GM12878 (cell line): ENCODE results near the gene THOC6. TPM values are rescaled to one million over a fixed set of nuclear protein-coding genes. Genes with fewer than 3 reads are reported as not detected.

Experiments
- CEBPZ ChIP-seq: fragments of 150-350 bp; IDR thresholded peaks from 2 replicates; pipeline ENCODE4 v1.6.1; 2016; ENCODE audit warnings: low read depth, low read length
- CTCF ChIP-seq, 3 experiments: IDR thresholded peaks in 2 of 3; conservative IDR thresholded peaks in 1 of 3; 2 replicates each; pipeline ENCODE4 v1.5.1; 2011; ENCODE audit warnings: low read depth in 3 of 3, low read length in 3 of 3, mild to moderate bottlenecking in 3 of 3, control low read depth in 2 of 3, moderate library complexity in 2 of 3, inconsistent platforms in 1 of 3, mixed read lengths in 1 of 3; ENCODE audit not compliant: control insufficient read depth in 2 of 3, insufficient read depth in 1 of 3; ENCODE audit errors: extremely low read depth in 1 of 3
- FOXM1 ChIP-seq: IDR thresholded peaks from 2 replicates; pipeline ENCODE4 v1.6.1; 2012; ENCODE audit warnings: low read depth, mild to moderate bottlenecking, inconsistent platforms, low read length, moderate library complexity
- GABPA ChIP-seq: IDR thresholded peaks from 2 replicates; pipeline ENCODE4 v1.6.1; 2014; ENCODE audit warnings: antibody characterized with exemption, low read depth, mild to moderate bottlenecking, inconsistent platforms
- JUND ChIP-seq: IDR thresholded peaks from 2 replicates; pipeline ENCODE4 v1.6.1; 2012; ENCODE audit warnings: low read depth, mild to moderate bottlenecking, low read length, improper control_type of control experiment, moderate library complexity
- MEF2B ChIP-seq: fragments of 450-650 bp; IDR thresholded peaks from 2 replicates; pipeline ENCODE4 v1.6.1; 2018; ENCODE audit warnings: mild to moderate bottlenecking, moderate library complexity; ENCODE audit not compliant: partially characterized antibody, poor library complexity, severe bottlenecking
- MTA3 ChIP-seq: IDR thresholded peaks from 2 replicates; pipeline ENCODE4 v1.6.1; 2012; ENCODE audit warnings: low read length, inconsistent platforms, borderline replicate concordance
- NFXL1 ChIP-seq: fragments of 450-650 bp; IDR thresholded peaks from 2 replicates; pipeline ENCODE4 v1.6.1; 2017; ENCODE audit warnings: antibody characterized with exemption, mild to moderate bottlenecking, borderline replicate concordance
- SUZ12 ChIP-seq: fragments of 200-600 bp; sonication (generic); IDR thresholded peaks from one replicate; pipeline ENCODE4 v1.6.1; 2018; ENCODE audit warnings: antibody characterized with exemption, mild to moderate bottlenecking; ENCODE audit not compliant: unreplicated experiment
- polyA plus RNA-seq, 11 experiments: library from polyadenylated mRNA; depleted of rRNA in 4 of 11; unstranded in 6 of 11; stranded (reverse) in 5 of 11; fragments of >200 nt; fragmentation: Nextera tagmentation in 4 of 11; fragmentation: Illumina TruSeq in 1 of 11; extraction: Ambion mirVana in 4 of 11; extraction: Trizol in 1 of 11; gene quantifications; 1 replicate in 1 of 11; 2 replicates in 10 of 11; pipeline versions ENCODE4 v1.2.1 to v1.2.3, GENCODE V29; 2011 to 2016; ENCODE audit warnings: inconsistent platforms in 2 of 11, missing spikeins in 2 of 11, low read depth in 1 of 11
- total RNA-seq, 4 experiments: library from RNA; depleted of rRNA in 3 of 4; stranded (reverse); fragments of >200 nt in 3 of 4; fragmentation: Illumina TruSeq in 1 of 4; extraction: Trizol in 1 of 4; gene quantifications; 2 replicates each; pipeline versions ENCODE4 v1.2.1 to v1.2.3, GENCODE V29; 2013 to 2021

The THOC6 gene
- total and polyA plus RNA-seq, 10 of the 15 experiments (the other 5 are each of a cell fraction or from before 2014, with no cell fraction given): 1.0 to 54.4 (median 27.9) TPM

DNA sequence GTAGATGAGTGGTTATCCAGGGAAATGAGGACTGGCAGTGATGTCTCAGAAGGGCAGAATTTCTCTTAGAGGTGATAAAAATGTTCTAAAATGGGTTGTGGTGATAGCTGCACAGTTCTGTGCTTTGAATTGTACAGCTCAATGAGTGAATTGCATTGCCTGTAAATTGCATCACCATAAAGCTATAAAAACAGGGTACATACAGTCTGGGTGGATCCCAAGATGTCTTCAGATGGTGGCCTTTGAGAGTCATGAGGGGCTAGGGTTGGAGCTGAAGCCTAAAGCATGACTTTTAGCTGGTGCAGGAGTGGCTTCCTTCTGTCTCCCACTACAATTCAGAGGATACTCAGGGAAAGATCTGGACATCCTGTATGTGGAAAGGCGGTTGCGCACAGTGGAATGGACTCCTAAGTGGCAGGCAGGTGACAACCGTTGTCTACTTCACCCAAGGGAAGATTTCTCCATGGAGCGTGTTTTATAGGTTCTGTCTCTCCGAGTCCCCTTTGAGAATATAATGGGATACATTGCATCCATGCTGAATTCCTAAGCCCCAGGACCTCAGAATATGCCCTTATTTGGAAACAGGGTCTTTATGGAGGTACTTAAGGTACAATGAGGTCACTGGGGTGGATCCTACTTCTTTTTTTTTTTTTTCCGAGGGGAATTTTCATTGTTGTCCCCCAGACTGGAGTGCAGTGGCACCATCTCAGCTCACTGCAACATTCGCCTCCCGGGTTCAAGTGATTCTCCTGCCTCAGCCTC, 40.0 kb downstream of the THOC6 start (continued):
- TF ChIP-seq CEBPZ (no peak), CTCF (IDR thresholded peaks at IDR 0.05 in 2 of 3, conservative IDR thresholded peaks at IDR 0.05 in 1 of 3; ENCODE audit: control insufficient read depth in 2 of 3, extremely low read depth in 1 of 3, insufficient read depth in 1 of 3, low read depth in 3 of 3, low read length in 3 of 3) (no peak), SUZ12 (no peak), MTA3 (no peak), MEF2B (no peak), JUND (no peak), NFXL1 (no peak), GABPA (no peak), FOXM1 (no peak)
